Small intestine (tissue), 7 donors: ENCODE measurements around the gene HVCN1. TPM values are rescaled to one million over a fixed set of nuclear protein-coding genes. Genes with fewer than 3 reads are reported as not detected.
A peak's percentile ranks its signal among the peaks of the same experiment; 100 is the strongest.

Source experiments
- DNase-seq, 2 donors: peaks; one replicate each; pipeline versions ENCODE4 v3.0.0 to v3.0.0-alpha.2; 2013
- FAIRE-seq: peaks from 2 replicates; lab custom pipeline; 2012; peaks lifted over from hg19 to GRCh38; lab: Jason Lieb, UNC
- H3K27ac ChIP-seq, 3 donors: one replicate each; pipeline ENCODE4 v1.5.1; 2013; ENCODE audit warnings: low read length in 2 of 3, mild to moderate bottlenecking in 2 of 3, control low read depth in 1 of 3, inconsistent platforms in 1 of 3, low read depth in 1 of 3, moderate library complexity in 1 of 3
- H3K27me3 ChIP-seq, 3 donors: one replicate each; pipeline ENCODE4 v1.6.1; 2013; ENCODE audit warnings: low read length in 3 of 3, inconsistent platforms in 1 of 3; ENCODE audit not compliant: control insufficient read depth in 3 of 3, insufficient read depth in 3 of 3
- H3K36me3 ChIP-seq, 3 donors: one replicate each; pipeline ENCODE4 v1.6.1; 2013; ENCODE audit warnings: low read length in 3 of 3, inconsistent platforms in 1 of 3, low read depth in 1 of 3, mild to moderate bottlenecking in 1 of 3, moderate library complexity in 1 of 3; ENCODE audit not compliant: control insufficient read depth in 3 of 3, insufficient read depth in 2 of 3
- H3K4me1 ChIP-seq, 3 donors: one replicate each; pipeline ENCODE4 v1.6.1; 2013; ENCODE audit warnings: low read length in 2 of 3, inconsistent platforms in 1 of 3, low read depth in 1 of 3, mild to moderate bottlenecking in 1 of 3, moderate library complexity in 1 of 3; ENCODE audit not compliant: control insufficient read depth in 3 of 3, insufficient read depth in 2 of 3
- H3K4me3 ChIP-seq, 3 donors: one replicate each; pipeline ENCODE4 v1.5.1; 2013; ENCODE audit warnings: low read length in 3 of 3, control low read depth in 1 of 3, inconsistent platforms in 1 of 3, low read depth in 1 of 3, mild to moderate bottlenecking in 1 of 3, moderate library complexity in 1 of 3
- H3K9me3 ChIP-seq, 2 donors: one replicate each; pipeline ENCODE4 v1.6.1; 2013; ENCODE audit warnings: low read depth in 1 of 2, low read length in 1 of 2; ENCODE audit not compliant: control insufficient read depth in 2 of 2, insufficient read depth in 1 of 2
- WGBS, 3 donors: extraction: QIAGEN DNeasy Blood & Tissue Kit; methylation state at CpG; one replicate each; pipeline ENCODE4 v1.1.7; 2013; 5-methylcytosine and 5-hydroxymethylcytosine counted together
- polyA plus RNA-seq, 4 donors: library from polyadenylated mRNA; stranded (reverse) in 3 of 4; unstranded in 1 of 4; fragments of 200-250 nt in 3 of 4; fragments of 120-200 nt in 1 of 4; gene quantifications; one replicate each; pipeline versions ENCODE4 v1.2.1 to v1.2.3, GENCODE V29; 2013
- donor health status: healthy with polysubstance abuse.
- donor health status: control.
- donor health status: control.
- donor health status: Bipolar disorder and iron deficiency.
- donor health status: healthy.

The HVCN1 gene
- polyA plus RNA-seq, 4 donors, result 1.9 to 4.7 (median 3.5) TPM

DNA sequence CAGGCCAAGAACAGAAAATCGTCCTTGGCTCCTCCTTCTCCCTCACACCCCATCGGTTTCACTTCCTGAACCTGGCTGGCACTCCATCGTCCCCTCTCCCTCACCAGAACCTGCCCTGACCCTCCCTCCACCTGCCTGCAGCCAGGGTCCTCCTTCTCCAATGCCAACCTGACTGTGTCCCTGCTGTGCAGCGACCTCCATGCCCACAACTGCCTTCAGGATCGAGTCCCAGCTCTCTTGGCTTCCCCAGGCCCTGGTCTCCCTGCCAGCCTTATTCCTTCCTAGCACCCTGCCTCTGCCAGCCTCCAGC, 19.8 kb downstream of the HVCN1 start:
- H3K27me3 ChIP-seq, result no peaks in the 10 kb centered on the region
- no peaks in the 10 kb centered on the region for H3K4me1 ChIP-seq
- H3K27ac ChIP-seq, result no peak overlapping the region
- H3K36me3 ChIP-seq, result peaks cover 0 to 2% (median 0%) of the 10 kb centered on the region in 3 donors
- FAIRE-seq, result no peak
- 27 to 63% (median 46%) methylated on average over 5 of the region's 5 CpGs for WGBS, 3 donors
- peaks cover 0 to 21% of the 10 kb centered on the region in 2 donors for H3K9me3 ChIP-seq
- no peak overlapping the region for H3K4me3 ChIP-seq
- no peak for DNase-seq

DNA sequence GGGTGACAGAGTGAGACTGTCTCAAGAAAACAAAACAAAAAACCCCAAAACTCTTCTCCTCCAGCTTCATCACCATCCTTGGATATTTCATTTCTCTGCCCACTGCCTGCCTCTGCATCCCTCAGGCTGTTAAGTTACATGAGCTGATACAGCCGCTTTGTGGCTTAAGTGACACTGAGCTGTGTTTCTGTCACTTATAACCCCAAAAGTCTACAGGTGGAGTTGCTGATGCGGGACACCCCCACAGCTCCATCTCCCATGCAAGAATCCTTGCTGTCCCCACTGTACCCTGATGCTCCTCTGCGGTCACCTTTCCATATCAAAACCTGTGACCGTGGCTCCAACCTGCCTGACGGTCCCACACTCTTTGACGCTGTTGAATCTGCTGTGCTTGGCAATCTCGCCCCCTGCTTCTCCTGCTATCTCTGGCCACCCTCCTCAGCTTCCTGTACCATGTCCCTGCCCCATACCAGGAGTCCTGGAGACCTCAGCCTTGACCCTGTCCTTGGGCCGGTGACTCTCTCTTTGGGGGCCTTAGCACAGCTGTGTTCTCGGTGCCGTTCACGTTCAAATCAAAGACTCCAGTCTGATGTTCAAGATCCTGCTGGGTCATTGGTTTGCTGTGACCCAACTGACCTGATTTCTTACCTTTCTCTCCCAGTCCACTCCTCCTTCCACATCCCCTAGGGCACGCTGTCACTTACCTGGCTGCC, 20.3 kb downstream of the HVCN1 start:
- Histone ChIP-seq H3K36me3 (peaks cover 0 to 2% (median 0%) of the 10 kb centered on the region in 3 donors), H3K4me3 (no peak overlapping the region), H3K27me3 (no peaks in the 10 kb centered on the region), H3K4me1 (no peaks in the 10 kb centered on the region), H3K27ac (no peak overlapping the region), H3K9me3 (peaks cover 0 to 24% of the 10 kb centered on the region in 2 donors)
- DNase-seq (no peak), FAIRE-seq (no peak)
- WGBS, 3 donors, result 86 to 92% (median 92%) methylated on average over 12 of the region's 12 CpGs

DNA sequence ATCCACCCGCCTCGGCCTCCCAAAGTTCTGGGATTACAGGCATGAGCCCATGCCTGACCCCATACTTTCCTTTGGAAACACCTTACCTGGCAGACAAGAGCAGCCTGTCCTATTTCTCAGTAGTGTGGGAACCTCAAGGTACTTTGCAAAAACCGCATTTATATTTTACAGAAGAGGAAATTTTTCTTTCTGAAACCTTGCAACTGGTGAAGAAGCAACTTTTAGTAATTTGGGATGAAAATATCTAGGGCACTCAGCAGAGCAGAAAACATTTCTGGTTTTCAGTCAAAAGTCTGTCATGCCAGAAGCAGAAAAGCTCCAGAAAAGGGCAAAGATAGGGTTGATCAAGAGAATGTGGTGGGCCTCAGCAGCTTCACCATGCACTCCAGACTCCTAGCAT, 21.2 kb downstream of the HVCN1 start:
- Histone ChIP-seq H3K4me3 (no peak overlapping the region), H3K4me1 (no peaks in the 10 kb centered on the region), H3K9me3 (peaks cover 0 to 24% of the 10 kb centered on the region in 2 donors), H3K27me3 (no peaks in the 10 kb centered on the region), H3K36me3 (peaks cover 0 to 2% (median 0%) of the 10 kb centered on the region in 3 donors), H3K27ac (no peak overlapping the region)
- no peak for FAIRE-seq
- no peak for DNase-seq
- 89 to 96% (median 94%) methylated on average over 3 of the region's 3 CpGs for WGBS, 3 donors

DNA sequence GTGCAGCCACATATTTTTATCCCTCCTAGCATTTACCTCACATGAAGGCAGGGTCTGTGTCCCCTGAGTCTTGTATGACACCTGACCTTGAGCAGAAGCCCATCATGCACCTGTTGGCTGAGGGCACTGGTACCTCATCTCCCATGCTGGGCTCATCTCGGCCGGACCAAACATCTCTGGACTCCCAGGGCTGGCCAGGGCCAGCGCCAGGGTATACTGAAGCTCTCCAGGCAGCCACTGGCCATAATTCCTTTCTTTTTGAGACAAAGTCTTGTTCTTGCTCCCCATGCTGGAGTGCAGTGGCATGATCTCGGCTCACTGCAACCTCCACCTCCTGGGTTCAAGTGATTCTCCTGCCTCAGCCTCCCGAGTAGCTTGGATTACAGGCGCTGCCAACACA, 22.0 kb downstream of the HVCN1 start:
- WGBS, 3 donors, result 95 to 98% (median 98%) methylated on average over 6 of the region's 6 CpGs
- no peak overlapping the region for H3K27ac ChIP-seq
- H3K9me3 ChIP-seq, result peaks cover 0 to 24% of the 10 kb centered on the region in 2 donors
- no peaks in the 10 kb centered on the region for H3K27me3 ChIP-seq
- FAIRE-seq (no peak), DNase-seq (no peak)
- H3K36me3 ChIP-seq, result no peaks in the 10 kb centered on the region
- no peak overlapping the region for H3K4me3 ChIP-seq
- H3K4me1 ChIP-seq, result no peaks in the 10 kb centered on the region

DNA sequence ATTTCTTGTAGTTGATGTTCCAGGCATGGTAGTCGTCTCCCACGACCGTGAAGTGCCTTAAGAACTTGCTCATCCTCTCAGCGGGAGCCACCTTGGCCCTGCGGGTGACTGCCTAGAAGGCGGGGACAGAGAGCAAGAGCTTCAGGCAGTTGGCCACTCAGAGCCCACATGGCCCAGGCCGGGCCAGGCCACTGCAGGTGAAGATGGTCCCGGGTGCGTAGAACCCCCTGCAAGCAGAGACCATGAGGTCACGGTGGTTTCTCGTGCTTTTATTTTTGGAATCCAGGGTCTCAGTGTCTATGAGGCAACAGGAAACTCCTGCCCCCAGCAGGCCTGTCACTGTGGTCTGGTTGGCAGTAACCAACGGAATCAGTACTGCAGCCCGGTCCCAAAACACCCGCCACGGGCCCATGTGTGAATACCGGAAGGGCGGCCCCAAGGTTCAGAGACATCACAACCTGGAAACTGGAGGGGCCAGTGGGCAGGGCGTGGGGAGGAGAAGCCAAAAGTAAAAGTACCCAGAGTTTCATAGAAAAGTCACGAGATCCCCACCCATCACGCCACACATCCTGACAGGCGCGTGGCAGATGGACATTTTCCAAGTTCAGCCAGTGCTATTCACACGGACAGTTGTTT, 27.5 kb downstream of the HVCN1 start:
- Histone ChIP-seq H3K4me1 (no peaks in the 10 kb centered on the region), H3K4me3 (no peak overlapping the region), H3K36me3 (no peaks in the 10 kb centered on the region), H3K9me3 (peaks cover 0 to 19% of the 10 kb centered on the region in 2 donors), H3K27ac (no peak overlapping the region), H3K27me3 (no peaks in the 10 kb centered on the region)
- DNase-seq, result peak in 1 of 2 donors; percentile 5
- no peak for FAIRE-seq
- 56 to 78% (median 64%) methylated on average over 23 of the region's 23 CpGs for WGBS, 3 donors

- no peak for DNase-seq
- Histone ChIP-seq H3K36me3 (peaks cover 0 to 6% (median 0%) of the 10 kb centered on the region in 3 donors), H3K9me3 (peaks cover 0 to 1% of the 10 kb centered on the region in 2 donors), H3K4me1 (no peaks in the 10 kb centered on the region), H3K27me3 (no peaks in the 10 kb centered on the region), H3K4me3 (no peak overlapping the region), H3K27ac (no peak overlapping the region)
- 83 to 84% (median 84%) methylated on average over 3 of the region's 3 CpGs for WGBS, 3 donors
- no peak for FAIRE-seq
Measured at GRCh38 chr12:110658878-110659277, 30.0 kb downstream of the HVCN1 start.

GRCh38 chr12:110658242-110658641, 30.7 kb downstream of the HVCN1 start:
- WGBS, 3 donors, result 78 to 82% (median 79%) methylated on average over 9 of the region's 9 CpGs
- no peak for FAIRE-seq
- no peaks in the 10 kb centered on the region for H3K27me3 ChIP-seq

DNA sequence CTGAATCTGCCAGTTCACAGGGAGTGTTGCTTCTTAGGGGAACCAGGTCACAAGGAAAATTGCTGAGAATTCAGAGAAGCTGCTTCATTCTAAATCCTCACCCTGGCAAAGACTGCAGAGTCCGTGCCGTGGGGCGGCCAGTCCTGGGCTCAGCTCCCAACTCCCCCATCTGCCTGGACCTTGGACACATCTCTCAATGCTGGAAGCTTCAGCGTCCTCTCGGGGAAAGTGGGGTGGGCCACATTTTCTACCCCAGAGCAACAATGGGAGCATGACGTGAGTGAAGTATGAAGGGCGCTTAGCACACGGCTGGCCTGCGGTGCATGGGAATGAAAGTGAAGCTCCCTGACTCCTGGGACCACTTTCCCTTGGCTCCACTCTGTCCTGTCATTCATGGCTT, 31.2 kb downstream of the HVCN1 start:
- H3K36me3 ChIP-seq, result peaks cover 0 to 6% (median 0%) of the 10 kb centered on the region in 3 donors
- no peak overlapping the region for H3K4me3 ChIP-seq
- H3K9me3 ChIP-seq, result no peaks in the 10 kb centered on the region
- no peaks in the 10 kb centered on the region for H3K27me3 ChIP-seq
- H3K4me1 ChIP-seq, result no peaks in the 10 kb centered on the region
- DNase-seq (no peak), FAIRE-seq (no peak)
- no peak overlapping the region for H3K27ac ChIP-seq
- 80 to 86% (median 82%) methylated on average over 9 of the region's 9 CpGs for WGBS, 3 donors

More at GRCh38 chr12:110658242-110658641, 30.7 kb downstream of the HVCN1 start:
- Histone ChIP-seq H3K27ac (no peak overlapping the region), H3K4me3 (no peak overlapping the region), H3K36me3 (peaks cover 0 to 6% (median 0%) of the 10 kb centered on the region in 3 donors), H3K4me1 (no peaks in the 10 kb centered on the region), H3K9me3 (no peaks in the 10 kb centered on the region)
- no peak for DNase-seq
